ENCODE data around the gene NAPA.
A peak's percentile ranks its signal among the peaks of the same experiment; 100 is the strongest.

NAPA gene

GRCh38 chr19:47523473-47523872 lies 8.6 kb upstream of the NAPA start:
- no peak for DNase-seq (ENCODE audit: low read depth in 2 of 2)

DNA sequence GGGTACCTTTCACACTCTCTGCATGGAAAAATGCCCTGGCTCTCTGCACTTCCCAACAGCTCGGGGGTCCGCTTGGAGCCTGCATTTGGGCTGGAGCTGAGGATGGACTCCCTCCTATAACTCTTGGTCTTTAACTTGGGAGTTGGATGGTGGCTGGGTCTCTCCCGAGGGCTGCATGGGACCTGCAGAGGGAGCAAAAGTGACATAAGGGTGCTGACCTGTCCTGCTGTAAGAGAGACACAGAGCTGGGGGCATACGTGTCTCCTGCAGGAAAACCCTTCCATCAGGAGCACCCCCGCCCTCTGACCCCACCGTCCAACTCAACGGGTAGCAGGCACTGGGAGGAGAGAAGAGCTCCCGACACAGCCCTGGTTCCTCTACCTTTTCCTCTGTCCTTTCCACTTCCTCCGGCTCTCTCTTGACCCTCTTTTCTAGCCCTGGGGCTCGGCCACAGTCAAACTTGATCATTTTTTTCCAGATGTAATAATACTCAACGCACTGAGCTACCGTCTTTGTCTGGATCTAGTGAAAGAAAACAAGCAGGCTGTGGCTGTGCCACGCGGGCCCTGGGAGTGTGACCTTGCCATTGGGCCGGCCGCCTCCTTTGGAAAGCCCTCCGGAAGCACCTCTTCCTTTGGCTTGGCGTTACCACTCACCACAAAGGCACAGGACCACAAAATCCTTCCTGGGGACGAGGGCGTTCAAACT lies 6.8 kb upstream of the NAPA start:
- no peak for DNase-seq (ENCODE audit: low read depth in 2 of 2)

GRCh38 chr19:47520839-47521238 lies 6.0 kb upstream of the NAPA start:
- DNase-seq (ENCODE audit: low read depth in 2 of 2) = no peak

- no peak for DNase-seq (ENCODE audit: low read depth in 2 of 2)
These were observed 5.5 kb upstream of the NAPA start for GRCh38 chr19:47520343-47520806.

DNA sequence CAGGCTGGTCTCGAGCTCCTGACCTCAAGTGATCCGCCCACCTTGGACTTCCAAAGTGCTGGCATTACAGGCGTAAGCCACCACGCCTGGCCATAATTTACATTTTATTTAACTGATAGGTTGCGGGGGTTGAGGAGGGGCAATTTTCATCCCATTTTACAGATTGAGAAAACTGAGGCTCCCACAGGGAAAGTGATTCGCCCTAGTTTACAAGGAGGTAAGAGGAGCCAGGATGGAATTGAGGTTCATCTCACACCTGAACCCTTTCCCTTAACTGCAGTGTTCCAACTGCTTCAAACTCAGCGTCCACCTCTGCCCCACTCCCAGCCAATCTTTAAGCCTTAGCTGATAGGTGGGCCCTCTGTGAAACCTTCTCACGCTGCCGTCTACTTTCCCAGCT lies 4.0 kb upstream of the NAPA start:
- no peak for DNase-seq (ENCODE audit: low read depth in 2 of 2)

GRCh38 chr19:47518139-47518538 lies 3.3 kb upstream of the NAPA start:
- peak in 1 of 2 donors; percentile 28 for DNase-seq (ENCODE audit: low read depth in 2 of 2)

DNA sequence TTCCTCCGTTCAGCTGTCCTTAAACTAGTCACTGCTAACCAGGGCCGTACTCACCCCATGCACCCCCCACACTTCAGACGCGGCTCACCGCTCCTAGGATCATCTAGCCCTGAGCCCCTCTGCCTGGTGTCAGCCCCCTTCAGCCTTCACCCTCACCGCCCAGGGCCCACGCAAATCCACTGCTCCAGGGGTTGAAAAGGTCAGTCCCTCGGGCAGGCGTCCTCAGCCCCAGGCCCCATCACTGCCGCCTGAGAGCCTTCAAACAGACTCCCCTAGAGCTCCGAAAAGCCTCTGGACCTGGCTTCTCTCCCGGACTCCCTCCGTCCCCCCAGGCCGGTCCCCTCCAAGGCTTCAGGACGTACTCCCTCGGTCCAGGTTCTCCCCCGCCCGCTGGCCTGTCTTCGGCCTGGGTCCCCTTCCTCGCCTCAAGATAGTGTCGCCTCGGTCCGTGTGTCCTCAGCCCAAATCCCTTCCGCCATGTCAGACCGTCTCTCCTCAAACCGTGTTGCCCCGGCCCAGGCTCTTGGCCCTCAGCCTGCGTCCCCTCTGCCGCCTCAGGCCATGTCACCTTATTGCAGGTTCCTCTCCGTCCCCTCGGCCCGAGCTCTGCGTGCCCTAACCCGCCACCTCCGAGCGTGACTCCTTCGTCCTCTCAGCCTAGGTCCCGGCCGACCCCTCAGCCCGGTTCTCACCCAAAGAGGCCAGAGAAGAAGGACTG lies 553 bp downstream of the NAPA start:
- no peak for DNase-seq (ENCODE audit: low read depth in 2 of 2)

GRCh38 chr19:47512948-47513319 lies 1.9 kb downstream of the NAPA start:
- DNase-seq (ENCODE audit: low read depth in 2 of 2) = no peak

DNA sequence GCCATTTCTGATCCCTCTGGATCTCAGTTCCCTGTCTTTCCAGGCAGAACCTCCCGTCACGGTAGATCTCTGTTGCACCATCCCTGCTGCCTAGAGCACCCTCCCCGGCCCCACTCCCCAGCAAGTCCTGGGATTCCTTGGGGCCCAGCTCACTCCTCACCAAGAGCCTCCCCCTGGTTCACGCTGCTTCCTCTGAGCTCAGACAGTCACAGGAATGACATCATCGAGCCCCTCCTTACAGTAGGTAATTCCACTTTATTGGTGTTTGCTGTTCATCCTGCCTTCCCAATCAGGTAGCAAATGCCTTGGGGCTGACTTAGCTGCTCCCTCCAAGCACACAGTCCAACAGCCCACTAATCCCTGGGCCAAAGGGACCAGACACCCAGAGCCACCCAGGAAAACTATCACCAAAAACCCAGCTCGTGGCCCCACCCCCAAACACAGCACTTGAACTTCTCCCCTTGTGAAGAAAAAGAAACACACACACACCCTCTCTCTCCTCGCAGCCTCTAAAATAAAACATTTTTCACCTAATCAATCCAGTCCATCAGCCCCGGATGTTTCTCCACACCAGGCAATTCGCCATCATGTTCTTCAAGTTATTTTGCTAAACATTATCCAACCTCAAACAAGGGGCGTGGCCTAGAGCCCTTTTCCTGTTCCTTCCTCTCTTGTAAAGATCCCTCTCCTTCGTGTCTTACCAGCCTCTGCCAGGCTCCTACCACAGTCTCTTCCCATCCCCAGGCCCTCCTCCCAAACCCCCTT lies 2.5 kb downstream of the NAPA start:
- no peak for DNase-seq (ENCODE audit: low read depth in 2 of 2)

- DNase-seq (ENCODE audit: low read depth in 2 of 2) = no peak
These were observed 3.2 kb downstream of the NAPA start for GRCh38 chr19:47511681-47512080.

GRCh38 chr19:47511128-47511517 lies 3.7 kb downstream of the NAPA start:
- DNase-seq (ENCODE audit: low read depth in 2 of 2) = no peak

GRCh38 chr19:47510516-47511127 lies 4.2 kb downstream of the NAPA start:
- DNase-seq (ENCODE audit: low read depth in 2 of 2) = no peak

GRCh38 chr19:47509973-47510372 lies 4.9 kb downstream of the NAPA start:
- no peak for DNase-seq (ENCODE audit: low read depth in 2 of 2)

GRCh38 chr19:47509170-47509847 lies 5.6 kb downstream of the NAPA start:
- no peak for DNase-seq (ENCODE audit: low read depth in 2 of 2)

- DNase-seq (ENCODE audit: low read depth in 2 of 2) = no peak
These were observed 6.1 kb downstream of the NAPA start for GRCh38 chr19:47508721-47509120.

- DNase-seq (ENCODE audit: low read depth in 2 of 2) = no peak
These were observed 6.8 kb downstream of the NAPA start for GRCh38 chr19:47507924-47508553.

DNA sequence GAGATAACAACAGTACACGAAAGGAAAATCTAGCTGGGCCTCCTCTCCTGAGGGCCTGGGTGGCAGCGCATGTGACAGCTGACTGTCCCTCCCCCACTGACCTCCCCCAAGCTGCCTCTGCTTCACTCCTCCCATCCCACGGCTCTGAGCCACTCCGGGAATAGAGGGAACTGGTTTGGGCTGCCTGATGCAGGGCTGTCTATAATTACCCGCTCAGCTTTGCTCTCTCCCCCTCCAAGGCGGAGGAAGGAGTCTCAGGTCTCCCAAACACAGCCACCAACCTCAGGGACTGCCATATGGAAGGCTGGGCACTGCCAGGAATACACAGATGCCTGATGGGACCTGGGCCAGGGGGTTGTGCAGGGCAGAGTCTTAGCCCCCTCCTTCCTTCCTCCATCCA lies 7.9 kb downstream of the NAPA start:
- DNase-seq (ENCODE audit: low read depth in 2 of 2) = no peak

GRCh38 chr19:47506459-47506858 lies 8.4 kb downstream of the NAPA start:
- DNase-seq (ENCODE audit: low read depth in 2 of 2) = no peak

DNA sequence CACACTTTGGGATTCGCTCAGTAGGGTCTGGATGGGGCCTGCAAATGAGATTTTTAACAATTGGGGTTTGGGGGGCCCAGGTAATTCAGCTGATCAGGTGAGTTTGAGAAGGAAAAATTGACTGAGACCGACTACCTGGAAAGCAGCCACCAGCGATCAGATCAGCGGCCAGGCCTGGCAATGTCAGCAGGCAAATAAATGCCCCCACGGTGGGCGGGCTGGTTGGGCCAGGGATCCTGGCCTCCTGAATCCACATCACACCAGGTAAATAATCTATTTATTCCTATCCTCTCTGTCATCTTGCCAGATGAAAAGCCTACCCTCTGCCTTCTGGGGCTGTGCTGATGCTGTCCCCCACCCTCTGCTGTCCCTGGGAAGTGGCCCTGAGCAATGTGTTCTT lies 9.4 kb downstream of the NAPA start:
- DNase-seq (ENCODE audit: low read depth in 2 of 2) = no peak

GRCh38 chr19:47503826-47504150 lies 11.1 kb downstream of the NAPA start:
- DNase-seq (ENCODE audit: low read depth in 2 of 2) = no peak

- no peak for DNase-seq (ENCODE audit: low read depth in 2 of 2)
These were observed 11.6 kb downstream of the NAPA start for GRCh38 chr19:47503130-47503825.
